HEK293 (cell line): ENCODE results near the gene CXCL11.

Experiments used
- HOXA7 ChIP-seq: sonication (generic); formaldehyde crosslinking; IDR thresholded peaks from 2 replicates; pipeline ENCODE4 v1.8.1; 2022; ENCODE audit warnings: missing genetic modification reagents, borderline replicate concordance
- MYNN ChIP-seq: fragments of 450-650 bp; formaldehyde crosslinking; IDR thresholded peaks from 2 replicates; pipeline ENCODE4 v1.5.1; 2016; ENCODE audit warnings: missing biosample characterization, missing genetic modification characterization, borderline replicate concordance
- REST ChIP-seq: fragments of 450-650 bp; formaldehyde crosslinking; IDR thresholded peaks from 2 replicates; pipeline ENCODE4 v1.5.1; 2016; ENCODE audit warnings: missing biosample characterization, missing genetic modification characterization
- TCF7L2 ChIP-seq: IDR thresholded peaks from 2 replicates; pipeline ENCODE4 v1.6.1; 2011; ENCODE audit warnings: low read depth, mild to moderate bottlenecking, inconsistent platforms, low read length, moderate library complexity, borderline replicate concordance
- ZNF138 ChIP-seq: fragments of 450-650 bp; formaldehyde crosslinking; IDR thresholded peaks from 2 replicates; pipeline ENCODE4 v1.5.1; 2016; ENCODE audit warnings: missing biosample characterization, missing genetic modification characterization, borderline replicate concordance
- ZNF24 ChIP-seq: fragments of 450-650 bp; formaldehyde crosslinking; IDR thresholded peaks from 2 replicates; pipeline ENCODE4 v1.5.1; 2016; ENCODE audit warnings: missing biosample characterization, missing genetic modification characterization
- ZNF274 ChIP-seq, 2 experiments: fragments of 200-500 bp in 1 of 2; fragments of 450-650 bp in 1 of 2; sonication (Bioruptor generic) in 1 of 2; formaldehyde crosslinking in 1 of 2; IDR thresholded peaks; 2 replicates each; pipeline versions ENCODE4 v1.5.1 to v1.6.1; 2014 to 2016; ENCODE audit warnings: borderline replicate concordance in 1 of 2, inconsistent platforms in 1 of 2, low read length in 1 of 2, missing biosample characterization in 1 of 2, missing genetic modification characterization in 1 of 2
- ZNF292 ChIP-seq: fragments of 450-650 bp; formaldehyde crosslinking; IDR thresholded peaks from 2 replicates; pipeline ENCODE4 v1.5.1; 2016; ENCODE audit warnings: low read depth, missing biosample characterization, missing genetic modification characterization, borderline replicate concordance
- ZNF350 ChIP-seq: fragments of 450-650 bp; formaldehyde crosslinking; IDR thresholded peaks from 2 replicates; pipeline ENCODE4 v1.5.0; 2017; ENCODE audit warnings: missing biosample characterization, mild to moderate bottlenecking, missing genetic modification characterization
- ZNF404 ChIP-seq: fragments of 450-650 bp; formaldehyde crosslinking; IDR thresholded peaks from 2 replicates; pipeline ENCODE4 v1.5.1; 2017; ENCODE audit warnings: missing biosample characterization, missing genetic modification characterization
- ZNF423 ChIP-seq: fragments of 450-650 bp; formaldehyde crosslinking; IDR thresholded peaks from 2 replicates; pipeline ENCODE4 v1.5.1; 2016; ENCODE audit warnings: missing biosample characterization, missing genetic modification characterization
- ZNF843 ChIP-seq: fragments of 450-650 bp; formaldehyde crosslinking; IDR thresholded peaks from 2 replicates; pipeline ENCODE4 v1.5.1; 2016; ENCODE audit warnings: missing biosample characterization, missing genetic modification characterization
- TF ChIP-seq, protein P1 (sequence below): fragments of 450-650 bp; formaldehyde crosslinking; IDR thresholded peaks from 2 replicates; pipeline ENCODE4 v1.5.1; 2016; ENCODE audit warnings: missing biosample characterization, missing genetic modification characterization
- TF ChIP-seq, protein P2 (sequence below): sonication (generic); formaldehyde crosslinking; IDR thresholded peaks from 2 replicates; pipeline ENCODE4 v1.8.1; 2022; ENCODE audit warnings: mild to moderate bottlenecking, moderate library complexity, missing genetic modification reagents

GRCh38 chr4:76053730-76054129, 17.9 kb upstream of the CXCL11 start:
- TF ChIP-seq ZNF292 (no peak), MYNN (tag by site-specific recombination) (no peak), ZNF274 (IDR thresholded peaks at IDR 0.05; ENCODE audit: low read length) (no peak), ZNF274 (tag by site-specific recombination; IDR thresholded peaks at IDR 0.05; ENCODE audit: borderline replicate concordance) (no peak), ZNF350 (tag by site-specific recombination) (no peak), ZNF24 (tag by site-specific recombination) (no peak), TCF7L2 (no peak), ZNF423 (tag by site-specific recombination) (no peak), ZNF138 (tag by site-specific recombination) (no peak), ZNF843 (tag by site-specific recombination) (no peak), REST (tag by site-specific recombination) (no peak), ZNF404 (no peak), HOXA7 (no peak)
- TF ChIP-seq, protein P1, sequence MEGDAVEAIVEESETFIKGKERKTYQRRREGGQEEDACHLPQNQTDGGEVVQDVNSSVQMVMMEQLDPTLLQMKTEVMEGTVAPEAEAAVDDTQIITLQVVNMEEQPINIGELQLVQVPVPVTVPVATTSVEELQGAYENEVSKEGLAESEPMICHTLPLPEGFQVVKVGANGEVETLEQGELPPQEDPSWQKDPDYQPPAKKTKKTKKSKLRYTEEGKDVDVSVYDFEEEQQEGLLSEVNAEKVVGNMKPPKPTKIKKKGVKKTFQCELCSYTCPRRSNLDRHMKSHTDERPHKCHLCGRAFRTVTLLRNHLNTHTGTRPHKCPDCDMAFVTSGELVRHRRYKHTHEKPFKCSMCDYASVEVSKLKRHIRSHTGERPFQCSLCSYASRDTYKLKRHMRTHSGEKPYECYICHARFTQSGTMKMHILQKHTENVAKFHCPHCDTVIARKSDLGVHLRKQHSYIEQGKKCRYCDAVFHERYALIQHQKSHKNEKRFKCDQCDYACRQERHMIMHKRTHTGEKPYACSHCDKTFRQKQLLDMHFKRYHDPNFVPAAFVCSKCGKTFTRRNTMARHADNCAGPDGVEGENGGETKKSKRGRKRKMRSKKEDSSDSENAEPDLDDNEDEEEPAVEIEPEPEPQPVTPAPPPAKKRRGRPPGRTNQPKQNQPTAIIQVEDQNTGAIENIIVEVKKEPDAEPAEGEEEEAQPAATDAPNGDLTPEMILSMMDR (tag by site-specific recombination): no peak
- TF ChIP-seq, protein P2, sequence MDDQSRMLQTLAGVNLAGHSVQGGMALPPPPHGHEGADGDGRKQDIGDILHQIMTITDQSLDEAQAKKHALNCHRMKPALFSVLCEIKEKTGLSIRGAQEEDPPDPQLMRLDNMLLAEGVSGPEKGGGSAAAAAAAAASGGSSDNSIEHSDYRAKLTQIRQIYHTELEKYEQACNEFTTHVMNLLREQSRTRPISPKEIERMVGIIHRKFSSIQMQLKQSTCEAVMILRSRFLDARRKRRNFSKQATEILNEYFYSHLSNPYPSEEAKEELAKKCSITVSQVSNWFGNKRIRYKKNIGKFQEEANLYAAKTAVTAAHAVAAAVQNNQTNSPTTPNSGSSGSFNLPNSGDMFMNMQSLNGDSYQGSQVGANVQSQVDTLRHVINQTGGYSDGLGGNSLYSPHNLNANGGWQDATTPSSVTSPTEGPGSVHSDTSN (CRISPR knock-in tag): no peak
